ENCODE data around the gene KLF11. TPM values are rescaled to one million over a fixed set of nuclear protein-coding genes. Genes with fewer than 3 reads are reported as not detected.
"Not testable (repeated sequence)": the region's sequence is repeated elsewhere in the genome, so short reads cannot be mapped to it uniquely, and the experiment has no call there.

The KLF11 gene
- total RNA-seq, 1 donor, result 17.2 TPM

GRCh38 chr2:10028407-10028987 is 14.9 kb upstream of the KLF11 start:
- DNase-seq (ENCODE audit: low read depth), result no peak
- no peak for TF ChIP-seq CTCF (IDR thresholded peaks at IDR 0.05; ENCODE audit: insufficient read depth, low read length)
- H3K4me3 ChIP-seq (ENCODE audit: low read depth, low read length), result no peak overlapping the region

- no peak for DNase-seq (ENCODE audit: low read depth)
- H3K4me3 ChIP-seq (ENCODE audit: low read depth, low read length), result no peak overlapping the region
- no peak for TF ChIP-seq CTCF (IDR thresholded peaks at IDR 0.05; ENCODE audit: insufficient read depth, low read length)
These were observed 14.1 kb upstream of the KLF11 start for GRCh38 chr2:10028988-10029874.

- TF ChIP-seq CTCF (IDR thresholded peaks at IDR 0.05; ENCODE audit: insufficient read depth, low read length), result no peak
- DNase-seq (ENCODE audit: low read depth), result no peak
- H3K4me3 ChIP-seq (ENCODE audit: low read depth, low read length), result no peak overlapping the region
These were observed 13.5 kb upstream of the KLF11 start for GRCh38 chr2:10029875-10030223.

- DNase-seq (ENCODE audit: low read depth), result no peak
- TF ChIP-seq CTCF (IDR thresholded peaks at IDR 0.05; ENCODE audit: insufficient read depth, low read length), result no peak
- no peak overlapping the region for H3K4me3 ChIP-seq (ENCODE audit: low read depth, low read length)
These were observed 13.0 kb upstream of the KLF11 start for GRCh38 chr2:10030311-10030736.

GRCh38 chr2:10030798-10031197 is 12.6 kb upstream of the KLF11 start:
- not testable (repeated sequence) for DNase-seq (ENCODE audit: low read depth); H3K4me3 ChIP-seq (ENCODE audit: low read depth, low read length)

GRCh38 chr2:10031886-10032745 is 11.2 kb upstream of the KLF11 start:
- DNase-seq (ENCODE audit: low read depth), result no peak
- H3K4me3 ChIP-seq (ENCODE audit: low read depth, low read length), result no peak overlapping the region
- no peak for TF ChIP-seq CTCF (IDR thresholded peaks at IDR 0.05; ENCODE audit: insufficient read depth, low read length)

- DNase-seq (ENCODE audit: low read depth), result no peak
- no peak for TF ChIP-seq CTCF (IDR thresholded peaks at IDR 0.05; ENCODE audit: insufficient read depth, low read length)
- H3K4me3 ChIP-seq (ENCODE audit: low read depth, low read length), result no peak overlapping the region
These were observed 10.6 kb upstream of the KLF11 start for GRCh38 chr2:10032746-10033105.

Measured in fibroblast of the aortic adventitia (primary cell).